ENCODE data around the gene OSBPL2.

OSBPL2 gene

DNA sequence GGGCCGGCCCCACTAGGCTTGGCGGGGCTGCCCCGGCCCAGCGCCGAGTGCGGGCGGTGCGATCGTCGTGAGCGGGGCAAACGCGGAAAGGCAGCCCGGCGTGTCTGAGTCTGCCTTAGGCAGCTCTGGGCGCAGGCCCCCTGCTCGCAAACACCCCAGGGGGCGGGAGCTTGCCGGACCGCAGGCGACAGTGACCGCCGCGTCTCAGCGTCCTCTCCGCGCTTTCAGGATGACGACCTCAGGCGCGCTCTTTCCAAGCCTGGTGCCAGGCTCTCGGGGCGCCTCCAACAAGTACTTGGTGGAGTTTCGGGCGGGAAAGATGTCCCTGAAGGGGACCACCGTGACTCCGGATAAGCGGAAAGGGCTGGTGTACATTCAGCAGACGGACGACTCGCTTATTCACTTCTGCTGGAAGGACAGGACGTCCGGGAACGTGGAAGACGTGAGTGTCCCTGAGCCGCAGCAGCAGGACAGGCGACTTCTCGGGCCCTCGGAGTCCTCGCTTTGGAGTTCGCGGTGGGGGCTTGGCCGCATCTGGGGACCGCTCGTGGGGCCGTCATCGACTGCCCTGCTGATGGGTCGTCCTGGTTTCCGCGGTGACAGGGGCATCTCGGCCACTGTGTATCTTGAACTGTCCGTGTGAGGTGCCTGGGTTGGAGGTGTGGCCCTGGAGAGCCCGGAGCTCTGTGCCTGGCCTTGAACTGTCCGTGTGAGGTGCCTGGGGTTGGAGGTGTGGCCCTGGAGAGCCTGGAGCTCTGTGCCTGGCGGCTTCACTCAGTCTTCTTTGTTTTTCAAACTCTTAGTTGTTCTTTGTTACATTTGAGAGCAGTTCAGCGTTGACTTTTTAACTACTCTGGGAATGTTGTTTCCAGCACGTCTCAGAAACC, 65.3 kb downstream of the OSBPL2 start:
- no peak for DNase-seq

DNA sequence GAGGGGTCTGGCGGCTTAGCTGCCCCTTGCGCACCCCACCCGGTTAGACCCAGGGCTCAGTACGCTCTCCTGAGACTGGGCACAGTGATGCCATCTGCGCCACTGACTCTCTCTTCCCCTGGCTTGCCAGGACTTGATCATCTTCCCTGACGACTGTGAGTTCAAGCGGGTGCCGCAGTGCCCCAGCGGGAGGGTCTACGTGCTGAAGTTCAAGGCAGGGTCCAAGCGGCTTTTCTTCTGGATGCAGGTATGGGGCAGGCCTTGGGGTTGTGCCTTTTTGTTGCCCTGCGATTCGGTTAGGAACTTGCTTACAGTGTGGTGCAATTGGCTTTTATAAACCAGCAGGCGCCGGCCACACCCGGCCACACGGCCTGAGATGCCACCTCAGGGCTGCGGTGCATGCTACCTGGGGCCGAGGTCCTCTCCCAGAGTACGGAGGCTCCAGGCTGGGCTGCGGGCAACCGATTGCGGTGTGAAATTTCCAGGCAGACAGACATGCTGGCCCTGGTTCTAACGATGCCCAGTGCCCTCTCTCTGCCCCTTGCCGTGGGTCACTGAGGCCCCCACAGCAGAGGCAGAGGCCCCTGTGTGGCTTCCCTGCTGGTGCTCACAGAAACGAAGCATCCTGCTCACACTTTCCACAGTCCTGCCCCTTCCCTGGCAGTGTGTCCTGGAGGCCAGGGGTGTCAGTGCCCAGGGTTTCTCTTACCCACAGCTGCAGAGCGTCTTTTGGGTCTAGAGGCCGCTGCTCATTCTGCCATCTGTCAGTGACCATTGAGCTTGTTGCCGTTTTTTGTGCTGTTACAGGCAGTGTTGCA, 66.2 kb downstream of the OSBPL2 start:
- DNase-seq: no peak

DNA sequence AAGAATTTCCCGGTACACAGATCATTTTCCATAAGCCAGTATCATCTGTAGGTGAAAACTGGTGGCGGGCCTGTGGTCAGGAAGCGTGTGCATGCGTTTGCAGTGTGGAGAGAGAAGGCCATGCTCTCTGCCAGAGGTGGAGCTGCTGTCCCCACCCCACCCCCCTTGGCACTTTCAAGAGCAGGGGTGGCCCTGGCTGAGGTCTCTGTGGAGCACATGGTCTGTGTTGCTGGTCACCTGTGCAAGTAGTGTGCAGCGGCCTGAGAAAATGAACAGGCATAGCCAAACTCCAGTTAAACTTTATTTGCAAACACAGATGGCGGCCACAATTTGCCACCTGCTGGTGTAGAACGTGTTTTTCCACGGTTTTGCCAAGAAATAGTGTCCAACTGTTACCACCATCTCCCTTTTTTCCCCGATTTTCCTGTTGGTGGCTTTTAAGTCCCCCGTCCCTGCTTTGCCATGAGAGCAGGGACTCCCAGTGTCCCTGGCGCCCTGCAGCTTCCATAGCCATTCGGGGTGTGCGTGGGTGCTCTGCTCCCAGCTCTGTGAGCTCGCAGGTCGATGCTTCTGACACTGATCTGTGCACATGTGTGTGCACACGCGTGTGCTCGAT, 66.9 kb downstream of the OSBPL2 start:
- DNase-seq: no peak

- DNase-seq: no peak
Measured at GRCh38 chr20:62305765-62306413, 67.6 kb downstream of the OSBPL2 start.

DNA sequence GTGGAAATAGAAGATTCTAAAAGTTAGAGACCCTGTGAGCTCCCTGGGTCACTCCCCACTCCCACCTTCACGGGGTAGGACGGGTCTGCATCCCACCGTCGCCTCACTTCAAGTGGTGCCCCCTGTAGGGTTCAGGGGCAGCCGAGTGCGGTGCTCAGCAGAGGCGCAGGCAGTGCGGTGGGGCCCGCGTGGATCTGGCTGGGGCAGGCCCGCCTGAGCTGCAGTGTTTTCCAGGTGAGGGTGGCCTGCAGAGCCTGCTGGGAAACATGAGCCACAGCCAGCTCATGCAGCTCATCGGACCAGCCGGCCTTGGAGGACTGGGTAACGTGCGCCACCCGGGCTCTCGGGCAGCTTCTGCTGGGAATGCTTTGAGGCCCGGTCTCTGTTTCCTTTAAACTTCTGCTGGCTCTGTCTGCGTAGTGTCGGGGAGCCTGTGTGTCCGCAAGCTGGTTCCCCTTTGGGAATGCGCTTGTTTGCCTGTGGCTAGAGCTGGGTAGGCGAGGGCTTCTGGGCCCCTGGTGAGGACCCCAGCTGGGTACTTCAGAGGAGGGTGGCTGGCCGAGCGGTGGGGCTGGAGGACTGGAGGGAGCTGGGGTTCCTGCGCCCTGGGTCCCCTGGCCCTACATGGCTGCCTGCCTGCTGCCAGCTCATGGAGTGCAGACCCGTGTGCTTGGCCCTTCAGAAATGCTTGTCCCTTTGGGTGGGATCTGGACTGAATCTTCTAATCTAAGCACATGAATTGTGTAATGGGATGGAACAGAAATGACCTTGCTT, 68.3 kb downstream of the OSBPL2 start:
- DNase-seq: no peak

DNA sequence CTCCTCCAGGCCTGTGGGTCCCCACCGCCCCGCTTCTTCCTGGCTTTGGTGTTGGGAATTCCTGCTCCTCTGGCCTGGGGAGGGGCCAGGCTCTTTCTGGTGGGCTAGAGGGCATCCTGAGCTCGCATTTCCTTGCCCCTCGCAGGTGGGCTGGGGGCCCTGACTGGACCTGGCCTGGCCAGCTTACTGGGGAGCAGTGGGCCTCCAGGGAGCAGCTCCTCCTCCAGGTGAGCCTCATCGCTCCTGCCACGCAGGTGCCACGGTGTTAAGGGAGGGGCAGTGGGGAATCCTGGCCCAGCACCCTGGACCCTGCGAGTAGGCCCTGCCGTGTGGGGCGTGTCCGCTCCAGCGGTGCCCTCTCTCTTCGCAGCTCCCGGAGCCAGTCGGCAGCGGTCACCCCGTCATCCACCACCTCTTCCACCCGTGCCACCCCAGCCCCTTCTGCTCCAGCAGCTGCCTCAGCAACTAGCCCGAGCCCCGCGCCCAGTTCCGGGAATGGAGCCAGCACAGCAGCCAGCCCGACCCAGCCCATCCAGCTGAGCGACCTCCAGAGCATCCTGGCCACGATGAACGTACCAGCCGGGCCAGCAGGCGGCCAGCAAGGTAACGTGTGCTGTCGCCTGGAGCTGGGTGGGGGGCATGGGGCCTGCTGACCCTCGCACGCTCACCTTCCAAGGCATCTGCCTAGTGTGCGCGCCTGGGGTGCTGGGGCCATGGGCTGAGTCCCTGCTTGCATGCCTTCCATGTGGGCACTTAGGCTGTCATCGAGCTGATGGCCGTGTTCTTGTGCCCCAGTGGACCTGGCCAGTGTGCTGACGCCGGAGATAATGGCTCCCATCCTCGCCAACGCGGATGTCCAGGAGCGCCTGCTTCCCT, 69.1 kb downstream of the OSBPL2 start:
- DNase-seq: no peak

DNA sequence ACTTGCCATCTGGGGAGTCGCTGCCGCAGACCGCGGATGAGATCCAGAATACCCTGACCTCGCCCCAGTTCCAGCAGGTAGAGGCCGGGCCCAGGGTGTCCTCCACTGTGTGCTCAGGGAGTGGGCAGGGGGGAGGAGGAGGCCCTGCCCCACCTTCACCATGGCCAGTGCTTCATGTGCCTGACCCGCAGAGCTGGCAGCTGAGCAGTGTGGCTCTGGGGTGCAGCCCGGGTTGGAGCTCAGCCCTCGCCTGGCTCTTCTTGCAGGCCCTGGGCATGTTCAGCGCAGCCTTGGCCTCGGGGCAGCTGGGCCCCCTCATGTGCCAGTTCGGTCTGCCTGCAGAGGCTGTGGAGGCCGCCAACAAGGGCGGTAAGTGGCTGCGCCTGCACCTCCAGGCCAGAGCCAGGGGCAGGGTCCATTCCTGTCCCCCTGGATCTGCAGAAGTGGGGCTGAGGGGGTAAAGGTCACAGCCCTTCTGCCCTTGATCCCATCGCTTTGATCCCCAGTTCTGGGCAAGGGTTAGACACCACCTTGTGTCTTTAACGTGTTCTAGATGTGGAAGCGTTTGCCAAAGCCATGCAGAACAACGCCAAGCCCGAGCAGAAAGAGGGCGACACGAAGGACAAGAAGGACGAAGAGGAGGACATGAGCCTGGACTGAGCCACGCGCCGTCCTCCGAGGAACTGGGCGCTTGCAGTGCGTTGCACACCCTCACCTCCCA, 69.9 kb downstream of the OSBPL2 start:
- no peak for DNase-seq

DNA sequence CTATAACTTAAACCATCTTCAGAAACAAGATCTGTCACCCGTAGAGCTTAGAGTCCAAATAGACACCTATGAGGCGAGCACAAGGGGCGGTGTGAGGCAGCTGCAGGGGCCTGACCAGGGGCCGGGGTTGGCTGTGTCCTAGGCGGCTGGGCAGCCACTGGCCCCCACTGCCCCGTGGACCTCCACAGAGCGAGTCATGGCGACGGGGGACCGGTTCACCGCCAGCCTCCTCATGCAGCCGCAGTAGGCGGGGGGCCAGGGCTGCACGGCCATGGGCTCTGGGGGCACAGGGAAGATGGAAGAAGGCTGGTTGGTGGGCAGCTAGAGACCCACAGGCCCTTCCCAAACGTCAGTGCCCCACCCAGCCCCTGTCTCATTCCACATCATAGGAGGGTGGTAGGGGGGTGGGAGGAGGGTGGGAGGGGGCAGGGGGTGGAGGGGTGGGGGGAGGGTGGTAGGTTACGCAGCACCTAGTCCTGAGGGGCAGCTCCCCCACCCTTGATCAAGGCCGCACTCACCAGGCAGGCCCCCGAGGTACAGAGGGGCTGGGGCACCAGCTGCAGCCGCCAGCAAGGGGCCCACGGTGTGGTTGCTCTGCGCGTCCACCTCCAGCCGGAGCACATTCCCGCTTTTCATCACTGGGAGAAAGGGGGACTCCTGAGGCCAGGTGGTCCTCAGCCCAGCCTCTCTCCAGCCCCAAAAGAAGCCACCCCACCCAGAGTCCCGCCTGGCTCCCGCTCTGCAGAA, 71.0 kb downstream of the OSBPL2 start:
- DNase-seq: no peak

- DNase-seq: no peak
Measured at GRCh38 chr20:62309947-62310756, 71.8 kb downstream of the OSBPL2 start.

DNA sequence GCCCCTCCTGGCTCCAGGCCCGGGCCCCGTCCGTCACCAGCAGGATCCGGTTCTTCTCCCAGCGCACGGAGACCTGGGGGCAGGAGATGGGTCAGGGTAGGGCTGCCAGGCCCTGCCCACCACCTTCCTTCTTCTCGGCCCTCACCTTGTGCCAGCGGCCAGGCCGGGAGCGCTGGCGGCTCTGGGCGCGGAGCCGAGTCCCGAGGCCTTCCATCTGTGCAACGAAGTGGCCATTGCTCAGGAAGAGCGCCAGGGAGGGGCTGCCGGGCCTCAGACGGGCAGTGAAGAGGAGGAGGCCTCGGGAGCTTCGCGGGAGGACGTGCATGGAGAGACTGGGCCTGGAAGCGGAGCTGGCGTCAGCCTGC, 72.4 kb downstream of the OSBPL2 start:
- no peak for DNase-seq

GRCh38 chr20:62311150-62311549, 72.8 kb downstream of the OSBPL2 start:
- DNase-seq: no peak

- no peak for DNase-seq
Measured at GRCh38 chr20:62311832-62312661, 73.7 kb downstream of the OSBPL2 start.

GRCh38 chr20:62312662-62312977, 74.3 kb downstream of the OSBPL2 start:
- no peak for DNase-seq

GRCh38 chr20:62313021-62313420, 74.7 kb downstream of the OSBPL2 start:
- no peak for DNase-seq

DNA sequence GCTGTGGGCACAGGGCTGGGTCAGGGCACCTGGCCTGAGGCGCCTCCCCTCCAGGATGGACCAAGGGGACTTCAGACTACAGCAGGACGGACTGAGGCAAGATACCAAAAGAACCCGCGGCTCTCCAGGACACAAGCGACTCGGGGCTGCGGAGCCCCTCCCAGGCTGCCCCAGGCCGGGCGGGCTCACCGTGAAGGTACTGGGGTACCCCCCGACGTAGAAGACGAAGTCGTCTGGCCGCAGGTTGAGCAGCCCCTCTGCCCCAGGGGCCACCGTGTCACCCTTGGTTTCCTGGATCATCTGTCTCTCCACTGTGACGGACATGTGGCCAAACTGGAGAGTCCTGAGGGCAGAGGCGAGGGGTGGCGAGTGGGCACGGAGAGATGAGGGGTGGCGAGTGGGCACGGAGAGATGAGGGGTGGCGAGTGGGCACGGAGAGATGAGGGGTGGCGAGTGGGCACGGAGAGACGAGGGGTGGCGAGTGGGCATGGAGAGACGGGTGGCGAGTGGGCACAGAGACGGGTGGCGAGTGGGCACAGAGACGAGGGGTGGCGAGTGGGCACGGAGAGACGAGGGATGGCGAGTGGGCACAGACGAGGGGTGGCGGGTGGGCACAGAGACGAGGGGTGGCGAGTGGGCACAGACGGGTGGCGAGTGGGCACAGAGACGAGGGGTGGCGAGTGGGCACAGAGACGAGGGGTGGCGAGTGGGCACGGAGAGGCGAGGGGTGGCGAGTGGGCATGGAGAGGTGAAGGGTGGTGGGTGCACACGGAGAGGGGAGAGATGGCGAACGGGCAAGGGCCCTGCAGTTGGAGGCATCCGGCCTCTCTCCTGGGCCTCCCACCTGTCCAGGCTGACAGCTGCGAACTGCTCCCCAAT, 75.4 kb downstream of the OSBPL2 start:
- DNase-seq: no peak

- no peak for DNase-seq
Measured at GRCh38 chr20:62314339-62314638, 76.0 kb downstream of the OSBPL2 start.

- no peak for DNase-seq
Measured at GRCh38 chr20:62314711-62315302, 76.5 kb downstream of the OSBPL2 start.
